ENCODE results near the gene RFLNA. TPM values are rescaled to one million over a fixed set of nuclear protein-coding genes. Genes with fewer than 3 reads are reported as not detected.

RFLNA gene
- total RNA-seq, 1 experiment from 2014 or later, result 5.4 TPM

DNA sequence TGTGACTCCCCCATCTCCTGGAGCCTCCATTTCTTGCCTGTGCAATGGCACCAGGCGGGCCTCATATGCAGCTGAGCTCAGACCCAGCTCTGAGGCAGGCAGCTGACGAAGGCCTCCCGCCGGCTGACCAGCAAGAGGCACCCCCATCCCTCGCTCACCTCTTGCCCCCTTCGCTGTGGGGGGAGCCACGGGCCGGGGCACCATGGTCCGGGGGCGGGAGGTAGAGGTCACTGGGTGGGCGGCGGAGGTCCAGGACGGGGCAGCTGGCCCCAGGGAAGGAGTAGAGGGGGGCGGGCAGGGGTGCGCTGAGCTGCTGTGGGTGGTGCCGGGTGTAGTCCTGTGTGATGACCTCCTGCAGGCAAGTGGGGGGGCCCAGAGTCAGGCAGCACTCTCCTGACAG lies 39.4 kb downstream of the RFLNA start:
- H3K27me3 ChIP-seq (ENCODE audit: control insufficient read depth, insufficient read depth, low read length), result no peaks in the 10 kb centered on the region
- no TSS peak for BruUV-seq (replicated peaks)
- no peaks in the 10 kb centered on the region for H3K9me3 ChIP-seq (ENCODE audit: control insufficient read depth, insufficient read depth, low read depth, low read length)
- peaks cover 19% of the 10 kb centered on the region for H3K36me3 ChIP-seq (ENCODE audit: control insufficient read depth, insufficient read depth, low read length)
- no peak overlapping the region for H3K4me3 ChIP-seq (ENCODE audit: low read depth in 2 of 2, low read length in 2 of 2)
- intact Hi-C loops (cut with micrococcal nuclease; ENCODE audit: unreplicated experiment), result no loop called here
- H3K4me1 ChIP-seq (ENCODE audit: control insufficient read depth, insufficient read depth, low read length), result no peaks in the 10 kb centered on the region
- in situ Hi-C loops (cut with HindIII; ENCODE audit: low pct_unique_long_range_greater_than_20kb, low sequenced_read_pairs), result no loop called here
- CTCF ChIA-PET, result no interaction called here
- ATAC-seq (no peak), DNase-seq (ENCODE audit: low read depth, low spot score) (no peak)
- no peak overlapping the region for H3K27ac ChIP-seq (ENCODE audit: low read length)
- TF ChIP-seq, protein P1, sequence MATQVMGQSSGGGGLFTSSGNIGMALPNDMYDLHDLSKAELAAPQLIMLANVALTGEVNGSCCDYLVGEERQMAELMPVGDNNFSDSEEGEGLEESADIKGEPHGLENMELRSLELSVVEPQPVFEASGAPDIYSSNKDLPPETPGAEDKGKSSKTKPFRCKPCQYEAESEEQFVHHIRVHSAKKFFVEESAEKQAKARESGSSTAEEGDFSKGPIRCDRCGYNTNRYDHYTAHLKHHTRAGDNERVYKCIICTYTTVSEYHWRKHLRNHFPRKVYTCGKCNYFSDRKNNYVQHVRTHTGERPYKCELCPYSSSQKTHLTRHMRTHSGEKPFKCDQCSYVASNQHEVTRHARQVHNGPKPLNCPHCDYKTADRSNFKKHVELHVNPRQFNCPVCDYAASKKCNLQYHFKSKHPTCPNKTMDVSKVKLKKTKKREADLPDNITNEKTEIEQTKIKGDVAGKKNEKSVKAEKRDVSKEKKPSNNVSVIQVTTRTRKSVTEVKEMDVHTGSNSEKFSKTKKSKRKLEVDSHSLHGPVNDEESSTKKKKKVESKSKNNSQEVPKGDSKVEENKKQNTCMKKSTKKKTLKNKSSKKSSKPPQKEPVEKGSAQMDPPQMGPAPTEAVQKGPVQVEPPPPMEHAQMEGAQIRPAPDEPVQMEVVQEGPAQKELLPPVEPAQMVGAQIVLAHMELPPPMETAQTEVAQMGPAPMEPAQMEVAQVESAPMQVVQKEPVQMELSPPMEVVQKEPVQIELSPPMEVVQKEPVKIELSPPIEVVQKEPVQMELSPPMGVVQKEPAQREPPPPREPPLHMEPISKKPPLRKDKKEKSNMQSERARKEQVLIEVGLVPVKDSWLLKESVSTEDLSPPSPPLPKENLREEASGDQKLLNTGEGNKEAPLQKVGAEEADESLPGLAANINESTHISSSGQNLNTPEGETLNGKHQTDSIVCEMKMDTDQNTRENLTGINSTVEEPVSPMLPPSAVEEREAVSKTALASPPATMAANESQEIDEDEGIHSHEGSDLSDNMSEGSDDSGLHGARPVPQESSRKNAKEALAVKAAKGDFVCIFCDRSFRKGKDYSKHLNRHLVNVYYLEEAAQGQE (IDR thresholded peaks at IDR 0.05; ENCODE audit: insufficient read depth in 1 of 2, low read depth in 2 of 2, low read length in 1 of 2), result no peak
- TF ChIP-seq POLR2AphosphoS5 (IDR thresholded peaks at IDR 0.05; ENCODE audit: low read depth, low read length), result 0 out of 2 replicates have a peak, but pooled peaks have one; percentile 0
- POLR2A ChIA-PET, result no interaction called here

DNA sequence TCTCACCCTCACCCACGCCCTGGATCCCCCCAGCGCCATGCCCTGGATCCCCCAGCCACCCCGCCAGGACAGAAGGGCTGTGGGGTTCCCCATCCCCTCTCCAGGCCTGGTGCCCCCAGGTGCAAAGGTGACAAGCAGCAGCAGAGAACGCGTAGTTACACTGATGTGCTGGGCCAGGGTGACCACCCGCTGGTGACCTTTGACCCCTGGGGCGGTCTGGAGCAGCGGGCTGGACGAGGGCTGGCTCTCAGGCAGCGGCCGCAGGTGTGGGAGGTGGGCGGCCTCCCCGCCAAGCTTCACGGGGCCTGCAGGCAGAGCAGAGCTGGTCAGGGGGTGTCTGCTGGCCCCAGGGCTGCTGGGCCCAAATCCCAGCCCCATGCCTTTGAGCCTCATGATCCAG lies 40.1 kb downstream of the RFLNA start:
- Histone ChIP-seq H3K27me3 (ENCODE audit: control insufficient read depth, insufficient read depth, low read length) (no peaks in the 10 kb centered on the region), H3K4me1 (ENCODE audit: control insufficient read depth, insufficient read depth, low read length) (no peaks in the 10 kb centered on the region), H3K36me3 (ENCODE audit: control insufficient read depth, insufficient read depth, low read length) (peaks cover 19% of the 10 kb centered on the region), H3K9me3 (ENCODE audit: control insufficient read depth, insufficient read depth, low read depth, low read length) (no peaks in the 10 kb centered on the region), H3K27ac (ENCODE audit: low read length) (no peak overlapping the region), H3K4me3 (ENCODE audit: low read depth in 2 of 2, low read length in 2 of 2) (no peak overlapping the region)
- in situ Hi-C loops (cut with HindIII; ENCODE audit: low pct_unique_long_range_greater_than_20kb, low sequenced_read_pairs), result no loop called here
- no peak for ATAC-seq
- no peak for DNase-seq (ENCODE audit: low read depth, low spot score)
- BruUV-seq (replicated peaks), result no TSS peak
- intact Hi-C loops (cut with micrococcal nuclease; ENCODE audit: unreplicated experiment), result no loop called here
- TF ChIP-seq POLR2AphosphoS5 (IDR thresholded peaks at IDR 0.05; ENCODE audit: low read depth, low read length), result no peak
- TF ChIP-seq CTCF (IDR thresholded peaks at IDR 0.05), result no peak
- TF ChIP-seq, protein P1 (IDR thresholded peaks at IDR 0.05; ENCODE audit: insufficient read depth in 1 of 2, low read depth in 2 of 2, low read length in 1 of 2), result no peak
- TF ChIP-seq TCF7L2 (IDR thresholded peaks at IDR 0.05; ENCODE audit: low read depth, low read length), result no peak
- no peak for TF ChIP-seq SIN3A (IDR thresholded peaks at IDR 0.05; ENCODE audit: borderline replicate concordance, insufficient read depth, low read depth, low read length)
- ChIA-PET POLR2A (no interaction called here), CTCF (interaction anchor here (0.8 kb wide), 1 partner anchor 302 kb away, joined by 3 read pairs; no protein-coding TSS in a partner anchor)
